Peyer's patch (tissue), 4 donors: ENCODE results near the gene MED13. TPM values are rescaled to one million over a fixed set of nuclear protein-coding genes. Genes with fewer than 3 reads are reported as not detected.
"Not testable (repeated sequence)": the region's sequence is repeated elsewhere in the genome, so short reads cannot be mapped to it uniquely, and the experiment has no call there.

Experiments used
- DNase-seq, 3 donors: peaks; one replicate each; pipeline ENCODE4 v3.0.0-alpha.2; 2017 to 2019
- H3K27ac ChIP-seq, 4 donors: fragments of 200-600 bp; sonication (generic); one replicate each; pipeline ENCODE4 v1.5.1; 2016 to 2019
- H3K27me3 ChIP-seq, 2 donors: fragments of 200-600 bp; sonication (generic); one replicate each; pipeline ENCODE4 v1.5.1; 2019
- H3K36me3 ChIP-seq, 3 donors: fragments of 200-600 bp; sonication (generic); one replicate each; pipeline ENCODE4 v1.5.1; 2016 to 2019
- H3K4me1 ChIP-seq, 4 donors: fragments of 200-600 bp; sonication (generic); one replicate each; pipeline ENCODE4 v1.5.1; 2016 to 2019
- H3K4me3 ChIP-seq, 4 donors: fragments of 200-600 bp; sonication (generic); 1 replicate in 3 of 4; 2 replicates in 1 of 4; pipeline ENCODE4 v1.5.1; 2016 to 2019; ENCODE audit warnings: mild to moderate bottlenecking in 1 of 4
- H3K9me3 ChIP-seq, 4 donors: fragments of 200-600 bp; sonication (generic); one replicate each; pipeline ENCODE4 v1.5.1; 2016 to 2019; ENCODE audit warnings: mild to moderate bottlenecking in 1 of 4
- CTCF ChIP-seq, 6 experiments: fragments of 450-650 bp in 4 of 6; fragments of 200-600 bp in 2 of 6; sonication (generic) in 1 of 6; IDR thresholded peaks; one replicate each; pipeline ENCODE4 v1.5.1; 2017 to 2019; ENCODE audit warnings: antibody characterized with exemption in 6 of 6, mild to moderate bottlenecking in 3 of 6, moderate library complexity in 1 of 6
- POLR2A ChIP-seq, 2 donors: fragments of 450-650 bp; IDR thresholded peaks; one replicate each; pipeline ENCODE4 v1.5.1; 2017; ENCODE audit warnings: antibody characterized with exemption in 2 of 2, mild to moderate bottlenecking in 2 of 2, moderate library complexity in 2 of 2
- total RNA-seq, 4 donors: library from RNA; depleted of rRNA; stranded (reverse); fragments of >200 nt; gene quantifications; one replicate each; pipeline ENCODE4 v1.1.0, GENCODE V29; 2016

The MED13 gene
- total RNA-seq, 4 donors from 2014 or later = 84.4 to 452 (median 131) TPM

GRCh38 chr17:62001105-62001504 lies 64.0 kb downstream of the MED13 start:
- H3K4me3 ChIP-seq = no peak overlapping the region
- peaks cover 0 to 29% (median 0%) of the 10 kb centered on the region in 3 donors for H3K36me3 ChIP-seq
- H3K27me3 ChIP-seq = no peaks in the 10 kb centered on the region
- no peak overlapping the region for H3K27ac ChIP-seq
- no peaks in the 10 kb centered on the region for H3K9me3 ChIP-seq
- DNase-seq = no peak
- H3K4me1 ChIP-seq = peaks cover 0 to 6% (median 0%) of the 10 kb centered on the region in 4 donors
- TF ChIP-seq CTCF (IDR thresholded peaks at IDR 0.05) (no peak), POLR2A (IDR thresholded peaks at IDR 0.05) (no peak)

GRCh38 chr17:62000186-62000585 lies 64.9 kb downstream of the MED13 start:
- TF ChIP-seq POLR2A (IDR thresholded peaks at IDR 0.05) = no peak
- TF ChIP-seq CTCF (IDR thresholded peaks at IDR 0.05) = no peak
- no peak for DNase-seq
- Histone ChIP-seq H3K27ac (no peak overlapping the region), H3K36me3 (peaks cover 0 to 20% (median 0%) of the 10 kb centered on the region in 3 donors), H3K9me3 (no peaks in the 10 kb centered on the region), H3K4me3 (no peak overlapping the region), H3K4me1 (peaks cover 0 to 6% (median 0%) of the 10 kb centered on the region in 4 donors), H3K27me3 (no peaks in the 10 kb centered on the region)

GRCh38 chr17:61998534-61998933 lies 66.5 kb downstream of the MED13 start:
- H3K9me3 ChIP-seq, H3K4me3 ChIP-seq, DNase-seq, H3K27me3 ChIP-seq, H3K27ac ChIP-seq, H3K4me1 ChIP-seq: not testable (repeated sequence)
- H3K36me3 ChIP-seq = peaks cover 0 to 29% (median 0%) of the 10 kb centered on the region in 3 donors

- TF ChIP-seq POLR2A (IDR thresholded peaks at IDR 0.05) (no peak), CTCF (IDR thresholded peaks at IDR 0.05) (no peak)
- no peak overlapping the region for H3K4me3 ChIP-seq
- no peaks in the 10 kb centered on the region for H3K9me3 ChIP-seq
- DNase-seq = no peak
- peaks cover 0 to 6% (median 0%) of the 10 kb centered on the region in 4 donors for H3K4me1 ChIP-seq
- peaks cover 0 to 33% (median 0%) of the 10 kb centered on the region in 3 donors for H3K36me3 ChIP-seq
- H3K27ac ChIP-seq = no peak overlapping the region
- no peaks in the 10 kb centered on the region for H3K27me3 ChIP-seq
Observed at GRCh38 chr17:61997664-61998063, 67.4 kb downstream of the MED13 start.

- H3K36me3 ChIP-seq = peaks cover 0 to 36% (median 0%) of the 10 kb centered on the region in 3 donors
- peaks cover 0 to 6% (median 0%) of the 10 kb centered on the region in 4 donors for H3K4me1 ChIP-seq
- H3K9me3 ChIP-seq = no peaks in the 10 kb centered on the region
- H3K27ac ChIP-seq = no peak overlapping the region
- DNase-seq = no peak
- no peaks in the 10 kb centered on the region for H3K27me3 ChIP-seq
- no peak for TF ChIP-seq POLR2A (IDR thresholded peaks at IDR 0.05)
- TF ChIP-seq CTCF (IDR thresholded peaks at IDR 0.05) = no peak
- H3K4me3 ChIP-seq = no peak overlapping the region
Observed at GRCh38 chr17:61996916-61997605, 68.0 kb downstream of the MED13 start.

GRCh38 chr17:61989509-61989908 lies 75.6 kb downstream of the MED13 start:
- Histone ChIP-seq H3K4me1 (no peaks in the 10 kb centered on the region), H3K4me3 (no peak overlapping the region), H3K9me3 (no peaks in the 10 kb centered on the region), H3K27me3 (no peaks in the 10 kb centered on the region), H3K27ac (no peak overlapping the region), H3K36me3 (peaks cover 0 to 87% (median 0%) of the 10 kb centered on the region in 3 donors)
- no peak for TF ChIP-seq CTCF (IDR thresholded peaks at IDR 0.05)
- TF ChIP-seq POLR2A (IDR thresholded peaks at IDR 0.05) = no peak
- no peak for DNase-seq
